ENCODE measurements around the gene PHF21B. TPM values are rescaled to one million over a fixed set of nuclear protein-coding genes. Genes with fewer than 3 reads are reported as not detected.

The PHF21B gene
- total RNA-seq, 1 experiment from 2014 or later: not detected

- no peak overlapping the region for H3K4me3 ChIP-seq
- DNase-seq: no peak
- no peaks in the 10 kb centered on the region for H3K9me3 ChIP-seq
- no peaks in the 10 kb centered on the region for H3K36me3 ChIP-seq
- peaks cover 30% of the 10 kb centered on the region for H3K27me3 ChIP-seq
Observed at GRCh38 chr22:44998296-44998695, 11.5 kb downstream of the PHF21B start.

DNA sequence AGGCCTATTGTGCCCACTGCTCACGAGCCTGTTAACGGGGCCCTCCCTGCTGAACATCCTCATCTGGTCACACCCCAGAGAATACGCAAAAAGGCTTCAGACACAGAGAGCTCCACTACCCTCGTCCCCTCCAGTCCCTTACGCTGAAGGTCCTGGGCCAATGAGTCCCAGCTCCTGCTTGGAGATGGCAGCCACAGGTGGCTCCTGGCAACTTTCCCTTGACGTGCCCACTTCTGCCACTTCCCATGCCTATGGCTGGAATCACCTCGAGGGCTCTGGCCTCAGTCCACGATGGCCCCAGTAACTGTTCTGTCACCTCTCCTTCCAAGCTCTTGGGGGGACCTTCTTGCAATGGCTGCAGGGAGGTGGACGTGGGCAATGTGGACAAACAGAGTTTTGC, 12.7 kb downstream of the PHF21B start:
- Histone ChIP-seq H3K36me3 (no peaks in the 10 kb centered on the region), H3K27me3 (peaks cover 32% of the 10 kb centered on the region), H3K4me3 (no peak overlapping the region), H3K9me3 (no peaks in the 10 kb centered on the region)
- no peak for DNase-seq

DNA sequence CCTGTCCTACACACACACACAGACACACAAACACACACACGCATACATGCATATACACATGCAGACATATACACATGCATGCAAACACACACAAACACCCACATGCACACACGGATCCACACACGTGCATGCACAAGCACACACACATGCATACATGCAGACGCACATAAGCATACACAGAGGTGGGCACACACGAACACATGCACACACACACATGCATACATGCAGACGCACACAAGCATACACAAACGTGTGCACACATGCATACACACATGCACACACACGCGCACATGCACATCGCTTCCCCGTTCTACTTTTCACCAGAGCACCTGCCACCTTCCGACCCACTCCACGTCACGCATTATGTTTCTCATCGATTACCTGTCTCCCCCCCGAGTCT, 13.2 kb downstream of the PHF21B start:
- H3K36me3 ChIP-seq: no peaks in the 10 kb centered on the region
- no peak overlapping the region for H3K4me3 ChIP-seq
- peaks cover 35% of the 10 kb centered on the region for H3K27me3 ChIP-seq
- DNase-seq: no peak
- H3K9me3 ChIP-seq: no peaks in the 10 kb centered on the region

- no peak for DNase-seq
- Histone ChIP-seq H3K27me3 (peaks cover 37% of the 10 kb centered on the region), H3K9me3 (no peaks in the 10 kb centered on the region), H3K36me3 (no peaks in the 10 kb centered on the region), H3K4me3 (no peak overlapping the region)
Observed at GRCh38 chr22:44996120-44996519, 13.7 kb downstream of the PHF21B start.

DNA sequence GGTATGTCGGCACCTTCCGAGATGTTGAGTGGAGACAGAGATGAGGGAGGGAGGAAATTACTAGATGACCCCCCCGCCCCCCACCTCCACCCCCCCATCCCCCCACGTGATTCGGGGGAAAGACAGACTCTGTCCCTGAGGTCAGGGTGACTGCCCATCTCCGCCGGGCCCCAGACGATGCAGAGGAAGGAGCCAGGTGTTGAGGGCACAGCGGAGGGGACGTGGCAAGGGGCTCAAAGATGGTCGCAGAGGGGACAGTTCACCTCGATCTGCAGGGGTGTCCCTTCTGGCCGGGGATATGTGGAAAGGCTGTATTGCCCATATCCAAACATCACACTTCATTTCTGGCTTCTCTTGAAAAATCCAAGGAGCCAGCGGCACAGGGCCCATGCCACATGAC, 14.1 kb downstream of the PHF21B start:
- Histone ChIP-seq H3K9me3 (no peaks in the 10 kb centered on the region), H3K4me3 (no peak overlapping the region), H3K27me3 (peaks cover 37% of the 10 kb centered on the region), H3K36me3 (no peaks in the 10 kb centered on the region)
- no peak for DNase-seq

- H3K4me3 ChIP-seq: no peak overlapping the region
- peaks cover 37% of the 10 kb centered on the region for H3K27me3 ChIP-seq
- no peaks in the 10 kb centered on the region for H3K9me3 ChIP-seq
- no peaks in the 10 kb centered on the region for H3K36me3 ChIP-seq
- no peak for DNase-seq
Observed at GRCh38 chr22:44995105-44995514, 14.7 kb downstream of the PHF21B start.

DNA sequence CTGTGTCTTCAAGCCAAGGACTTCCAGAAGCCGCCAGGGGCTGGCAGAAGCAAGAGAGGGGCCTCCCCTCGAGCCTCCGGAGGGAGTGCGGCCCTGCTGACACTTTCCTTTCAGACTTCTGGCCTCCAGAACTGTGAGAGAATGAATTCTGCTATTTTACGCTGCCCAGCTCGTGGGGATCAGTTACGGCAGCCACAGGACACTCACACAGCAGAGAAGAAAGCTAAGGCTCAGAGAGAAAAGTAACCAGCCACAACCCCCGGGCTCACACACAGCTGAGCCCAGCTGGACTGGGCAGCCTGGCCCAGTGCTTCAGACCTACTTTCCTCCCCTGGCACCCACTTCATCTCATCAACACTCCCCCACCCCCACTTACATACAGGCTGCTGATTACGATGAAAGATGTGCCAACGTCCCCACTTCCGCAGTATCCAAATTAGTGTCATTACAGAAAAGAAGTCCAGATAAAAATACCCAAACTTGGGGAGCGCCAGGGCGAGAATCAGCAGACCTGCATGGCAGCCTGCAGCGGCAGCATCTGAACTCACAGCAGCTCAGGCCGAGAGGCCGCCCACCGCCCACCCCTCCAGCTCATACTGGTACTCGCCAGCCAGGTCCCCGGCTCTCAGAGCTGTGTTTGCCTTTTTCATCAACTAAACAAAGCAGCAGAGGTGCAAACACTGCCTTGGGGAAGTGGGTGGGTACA, 15.3 kb downstream of the PHF21B start:
- peaks cover 37% of the 10 kb centered on the region for H3K27me3 ChIP-seq
- H3K36me3 ChIP-seq: no peaks in the 10 kb centered on the region
- H3K9me3 ChIP-seq: no peaks in the 10 kb centered on the region
- no peak for DNase-seq
- H3K4me3 ChIP-seq: no peak overlapping the region

- DNase-seq: no peak
- Histone ChIP-seq H3K36me3 (no peaks in the 10 kb centered on the region), H3K4me3 (no peak overlapping the region), H3K27me3 (peaks cover 32% of the 10 kb centered on the region), H3K9me3 (no peaks in the 10 kb centered on the region)
Observed at GRCh38 chr22:44992166-44992565, 17.6 kb downstream of the PHF21B start.

GRCh38 chr22:44991218-44991617, 18.6 kb downstream of the PHF21B start:
- Histone ChIP-seq H3K36me3 (no peaks in the 10 kb centered on the region), H3K9me3 (no peaks in the 10 kb centered on the region)

GRCh38 chr22:44990810-44991209, 19.0 kb downstream of the PHF21B start:
- DNase-seq: no peak
- no peaks in the 10 kb centered on the region for H3K36me3 ChIP-seq
- peaks cover 23% of the 10 kb centered on the region for H3K27me3 ChIP-seq
- H3K9me3 ChIP-seq: no peaks in the 10 kb centered on the region
- H3K4me3 ChIP-seq: no peak overlapping the region

More at GRCh38 chr22:44991218-44991617, 18.6 kb downstream of the PHF21B start:
- H3K27me3 ChIP-seq: peaks cover 26% of the 10 kb centered on the region
- DNase-seq: no peak
- H3K4me3 ChIP-seq: no peak overlapping the region

DNA sequence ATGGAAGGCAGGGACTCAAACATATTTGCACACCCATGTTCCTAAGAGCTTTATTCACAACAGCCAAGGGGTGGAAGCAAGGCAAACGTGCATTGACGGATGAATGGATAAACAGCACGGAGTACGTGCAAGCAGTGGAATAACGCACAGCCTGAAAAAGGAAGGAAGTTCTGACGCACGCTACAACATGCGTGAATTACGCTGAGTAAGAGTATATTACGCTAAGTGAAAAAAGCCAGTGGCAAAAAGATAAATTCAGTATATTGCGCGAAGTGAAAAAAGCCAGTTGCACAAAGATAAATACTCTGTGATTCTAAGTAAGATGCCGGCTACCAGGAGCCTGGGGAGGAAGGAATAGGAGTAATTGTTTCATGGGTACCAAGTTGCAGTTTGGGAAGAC, 19.5 kb downstream of the PHF21B start:
- no peak for DNase-seq
- Histone ChIP-seq H3K36me3 (no peaks in the 10 kb centered on the region), H3K9me3 (no peaks in the 10 kb centered on the region), H3K4me3 (no peak overlapping the region), H3K27me3 (peaks cover 22% of the 10 kb centered on the region)

DNA sequence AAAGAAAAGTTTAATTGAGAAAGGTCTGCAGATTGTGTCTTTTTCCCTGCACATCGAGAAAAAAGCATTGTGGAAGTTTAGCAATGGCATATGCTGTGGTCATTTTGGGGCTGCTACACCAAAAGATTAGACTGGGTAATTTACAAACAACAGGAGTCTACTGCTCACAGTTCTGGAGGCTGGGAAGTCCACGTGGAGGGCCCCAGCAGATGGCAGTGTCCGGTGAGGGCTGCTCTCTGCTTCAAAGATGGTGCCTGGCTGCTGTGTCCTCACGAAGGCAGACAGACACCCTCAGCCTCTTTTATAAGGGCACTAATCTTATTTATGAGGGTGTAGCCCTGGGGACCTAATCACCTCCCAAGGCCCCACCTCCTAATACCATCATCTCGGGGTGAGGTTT, 21.1 kb downstream of the PHF21B start:
- peaks cover 9% of the 10 kb centered on the region for H3K27me3 ChIP-seq
- no peaks in the 10 kb centered on the region for H3K9me3 ChIP-seq
- H3K4me3 ChIP-seq: no peak overlapping the region
- H3K36me3 ChIP-seq: no peaks in the 10 kb centered on the region
- DNase-seq: no peak

- Histone ChIP-seq H3K4me3 (no peak overlapping the region), H3K27me3 (peaks cover 6% of the 10 kb centered on the region), H3K36me3 (no peaks in the 10 kb centered on the region), H3K9me3 (no peaks in the 10 kb centered on the region)
- DNase-seq: no peak
Observed at GRCh38 chr22:44986926-44987325, 22.9 kb downstream of the PHF21B start.

- Histone ChIP-seq H3K27me3 (peaks cover 9% of the 10 kb centered on the region; the same call in 1 of the 2 replicates), H3K4me3 (no peak overlapping the region), H3K36me3 (no peaks in the 10 kb centered on the region), H3K9me3 (no peaks in the 10 kb centered on the region)
- no peak for DNase-seq
Observed at GRCh38 chr22:44985906-44986527, 23.8 kb downstream of the PHF21B start.

GRCh38 chr22:44983878-44984482, 25.8 kb downstream of the PHF21B start:
- Histone ChIP-seq H3K9me3 (no peaks in the 10 kb centered on the region), H3K27me3 (peaks cover 21% of the 10 kb centered on the region), H3K36me3 (no peaks in the 10 kb centered on the region), H3K4me3 (no peak overlapping the region)
- DNase-seq: no peak

- no peaks in the 10 kb centered on the region for H3K36me3 ChIP-seq
- H3K27me3 ChIP-seq: peaks cover 21% of the 10 kb centered on the region
- no peak overlapping the region for H3K4me3 ChIP-seq
- no peak for DNase-seq
- H3K9me3 ChIP-seq: no peaks in the 10 kb centered on the region
Observed at GRCh38 chr22:44982445-44982844, 27.4 kb downstream of the PHF21B start.

GRCh38 chr22:44981857-44982256, 27.9 kb downstream of the PHF21B start:
- DNase-seq: no peak
- Histone ChIP-seq H3K36me3 (no peaks in the 10 kb centered on the region), H3K27me3 (peaks cover 21% of the 10 kb centered on the region), H3K4me3 (no peak overlapping the region), H3K9me3 (no peaks in the 10 kb centered on the region)

- no peaks in the 10 kb centered on the region for H3K36me3 ChIP-seq
- no peak overlapping the region for H3K4me3 ChIP-seq
- no peak for DNase-seq
- H3K9me3 ChIP-seq: no peaks in the 10 kb centered on the region
- peaks cover 21% of the 10 kb centered on the region for H3K27me3 ChIP-seq
Observed at GRCh38 chr22:44979154-44979553, 30.7 kb downstream of the PHF21B start.

All from MG63 (cell line).